DMS114 treated with DMSO at 0.1 percent for 48 hours (cell line): ENCODE data around the gene BACE2.

Experiments
- DNase-seq: peaks from one replicate; lab custom pipeline; 2025; ENCODE audit not compliant: unreplicated experiment; lab: John Stamatoyannopoulos, UW

Gene BACE2

DNA sequence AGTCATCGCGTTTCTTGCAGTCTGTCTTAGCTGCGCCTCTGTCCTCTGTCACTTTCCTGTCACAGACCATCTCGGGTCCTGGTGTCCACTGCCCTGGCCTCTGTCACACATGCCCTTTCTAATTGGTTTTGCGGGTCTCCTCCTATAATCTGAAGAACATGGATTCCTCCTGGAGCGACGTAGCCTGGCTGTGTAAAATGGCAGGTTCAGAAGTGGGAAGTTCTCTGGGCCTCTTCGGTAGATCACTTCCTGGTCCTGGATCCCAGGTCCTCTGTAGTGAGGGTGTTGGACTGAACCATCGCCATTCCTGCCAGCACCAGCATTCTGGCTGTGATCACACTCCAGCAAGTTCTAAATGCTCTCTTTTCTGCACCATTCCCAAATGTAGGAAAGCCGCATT is 149.5 kb downstream of the BACE2 start:
- DNase-seq, result no peak

DNA sequence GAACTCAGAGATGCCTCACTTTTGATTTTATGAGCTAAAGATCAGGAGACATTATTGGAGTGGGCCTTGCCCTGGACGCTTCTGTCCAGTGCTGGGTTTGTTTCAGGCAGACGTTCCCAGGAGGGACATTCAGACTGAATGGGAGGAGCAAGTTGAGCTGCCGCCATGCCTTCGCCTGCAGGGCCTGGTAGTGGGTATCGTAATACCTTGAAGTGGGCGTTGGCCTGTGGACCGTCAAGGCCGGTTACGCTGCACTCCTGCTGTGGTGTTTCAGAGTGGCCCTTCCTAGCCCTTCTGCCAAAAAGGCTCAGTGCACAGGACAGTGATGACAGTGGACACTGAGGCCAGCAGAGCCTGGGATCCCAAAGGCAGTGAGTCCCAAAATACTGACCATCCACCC is 150.3 kb downstream of the BACE2 start:
- no peak for DNase-seq

DNA sequence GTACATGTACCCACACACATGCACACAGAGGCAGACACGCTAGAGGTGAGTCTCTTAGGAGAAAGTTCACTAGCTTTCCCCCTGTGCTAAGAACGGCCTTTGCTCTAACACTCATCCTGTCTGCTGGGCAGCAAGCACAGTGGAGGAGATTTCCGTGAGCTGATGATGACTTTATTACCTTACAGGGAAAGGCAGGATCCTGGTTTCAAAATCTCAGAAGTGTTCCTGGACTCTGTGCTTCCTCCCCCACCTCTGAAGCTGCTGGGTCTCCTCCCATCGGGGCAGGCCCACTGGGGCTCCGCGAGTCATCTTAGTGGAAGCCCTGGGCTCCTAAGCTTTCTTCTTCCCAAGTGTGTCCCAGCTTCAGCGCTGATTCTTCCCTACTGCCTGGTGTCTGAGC is 151.3 kb downstream of the BACE2 start:
- DNase-seq, result no peak

DNA sequence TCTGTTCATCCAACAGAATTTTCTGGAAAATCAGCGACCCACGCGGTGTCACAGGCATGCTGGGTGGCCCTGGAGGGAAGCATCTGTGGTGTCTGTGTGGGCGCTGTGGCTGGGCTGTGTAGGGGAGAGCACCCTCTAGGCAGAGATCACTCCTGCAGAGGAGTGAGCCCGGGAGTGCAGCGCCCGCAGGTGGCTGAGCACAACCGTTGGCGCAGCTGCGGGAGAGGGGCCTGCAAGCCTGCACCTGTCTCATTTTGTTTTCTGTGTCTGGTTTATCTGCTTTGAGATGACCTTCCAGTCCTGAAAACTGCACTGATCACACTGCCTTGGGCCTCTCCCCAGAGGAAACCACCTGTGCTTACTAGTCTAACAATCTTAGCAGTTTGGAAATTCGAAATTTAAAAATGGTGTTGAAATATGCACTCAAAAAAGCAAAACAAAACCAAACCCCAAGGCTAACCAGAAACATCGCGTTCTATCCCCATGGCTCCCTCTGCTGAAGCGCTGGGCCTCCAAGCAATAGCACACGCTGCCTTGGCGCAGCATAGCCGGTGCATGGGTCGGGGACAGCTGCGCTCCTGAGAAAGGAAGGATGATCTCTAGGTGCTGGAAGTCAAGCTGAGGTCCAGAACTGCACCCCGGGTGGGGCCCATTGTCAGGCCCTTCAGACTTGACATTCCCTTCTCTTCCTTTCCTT is 153.4 kb downstream of the BACE2 start:
- DNase-seq, result no peak

GRCh38 chr21:41321908-41322495 is 154.0 kb downstream of the BACE2 start:
- no peak for DNase-seq

DNA sequence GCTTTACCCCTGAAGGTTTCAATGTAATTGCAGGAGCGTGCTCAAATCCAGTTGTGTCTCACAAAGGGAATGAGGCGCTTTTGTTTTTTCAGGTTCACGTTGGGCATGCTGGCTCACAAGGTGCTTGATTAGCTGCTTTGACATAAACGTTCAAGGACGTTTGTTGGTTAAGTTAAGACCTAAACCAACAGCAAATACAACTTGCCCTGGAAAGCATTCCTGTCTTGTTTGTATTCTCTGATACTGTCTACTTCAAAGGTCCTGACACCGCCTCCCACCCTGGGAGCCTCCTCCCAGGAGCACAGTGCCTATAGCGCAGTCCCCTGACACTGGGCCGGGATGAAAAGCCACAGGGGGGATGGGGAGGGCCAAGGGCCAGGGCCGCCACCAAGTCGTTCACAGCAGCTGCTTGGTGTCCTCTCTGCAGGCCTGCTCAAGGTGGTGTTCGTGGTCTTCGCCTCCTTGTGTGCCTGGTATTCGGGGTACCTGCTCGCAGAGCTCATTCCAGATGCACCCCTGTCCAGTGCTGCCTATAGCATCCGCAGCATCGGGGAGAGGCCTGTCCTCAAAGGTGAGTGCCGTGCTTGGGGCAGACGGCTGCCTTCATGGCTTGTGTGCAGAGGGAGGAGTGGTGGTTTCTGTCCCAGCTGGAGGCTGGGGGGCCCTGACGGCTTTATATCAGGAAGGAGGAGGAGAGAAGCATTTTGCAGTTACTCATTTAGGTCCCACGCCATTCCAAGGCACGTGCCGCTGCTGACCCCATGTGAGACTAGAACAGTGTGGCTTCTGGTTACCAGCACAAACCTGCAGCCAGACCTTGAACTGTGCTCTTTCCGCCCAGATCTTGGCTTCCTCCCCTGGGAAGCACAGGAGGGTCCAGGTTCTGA is 154.8 kb downstream of the BACE2 start:
- DNase-seq, result no peak

GRCh38 chr21:41325138-41325912 is 157.4 kb downstream of the BACE2 start:
- no peak for DNase-seq

DNA sequence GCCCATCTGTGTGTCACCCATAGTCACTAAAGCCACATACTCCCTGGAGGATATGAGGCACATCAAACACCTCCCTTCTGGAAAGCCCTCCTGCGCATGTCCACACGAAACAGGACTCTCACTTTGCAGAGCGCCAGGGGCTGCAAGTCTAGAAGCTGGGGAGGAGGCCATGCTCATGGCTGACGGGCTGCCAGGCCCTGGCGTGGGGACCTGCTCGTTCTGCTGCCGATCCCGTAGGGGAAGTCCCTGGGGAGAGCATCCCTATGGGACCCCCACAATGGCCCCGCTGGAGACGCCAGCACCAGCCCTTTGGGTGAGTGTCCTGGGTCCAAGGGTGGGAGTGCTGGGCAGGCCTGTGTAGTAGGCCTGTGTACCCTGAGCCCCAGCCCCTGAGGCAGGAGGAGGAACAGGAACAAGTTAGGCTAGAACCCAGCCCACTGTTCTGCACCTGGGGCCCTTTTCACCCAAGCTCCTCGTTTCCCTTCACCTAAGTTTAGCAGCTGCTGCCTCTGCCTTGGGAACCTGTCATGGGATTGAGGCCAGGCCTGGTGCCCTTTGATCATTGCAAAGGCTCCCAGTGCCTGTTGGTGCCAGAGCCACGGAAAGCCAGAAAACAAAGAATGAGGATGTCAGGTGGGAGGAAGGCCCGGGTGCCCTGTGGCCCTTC is 158.6 kb downstream of the BACE2 start:
- DNase-seq, result no peak

GRCh38 chr21:41327753-41328152 is 159.8 kb downstream of the BACE2 start:
- DNase-seq, result no peak

DNA sequence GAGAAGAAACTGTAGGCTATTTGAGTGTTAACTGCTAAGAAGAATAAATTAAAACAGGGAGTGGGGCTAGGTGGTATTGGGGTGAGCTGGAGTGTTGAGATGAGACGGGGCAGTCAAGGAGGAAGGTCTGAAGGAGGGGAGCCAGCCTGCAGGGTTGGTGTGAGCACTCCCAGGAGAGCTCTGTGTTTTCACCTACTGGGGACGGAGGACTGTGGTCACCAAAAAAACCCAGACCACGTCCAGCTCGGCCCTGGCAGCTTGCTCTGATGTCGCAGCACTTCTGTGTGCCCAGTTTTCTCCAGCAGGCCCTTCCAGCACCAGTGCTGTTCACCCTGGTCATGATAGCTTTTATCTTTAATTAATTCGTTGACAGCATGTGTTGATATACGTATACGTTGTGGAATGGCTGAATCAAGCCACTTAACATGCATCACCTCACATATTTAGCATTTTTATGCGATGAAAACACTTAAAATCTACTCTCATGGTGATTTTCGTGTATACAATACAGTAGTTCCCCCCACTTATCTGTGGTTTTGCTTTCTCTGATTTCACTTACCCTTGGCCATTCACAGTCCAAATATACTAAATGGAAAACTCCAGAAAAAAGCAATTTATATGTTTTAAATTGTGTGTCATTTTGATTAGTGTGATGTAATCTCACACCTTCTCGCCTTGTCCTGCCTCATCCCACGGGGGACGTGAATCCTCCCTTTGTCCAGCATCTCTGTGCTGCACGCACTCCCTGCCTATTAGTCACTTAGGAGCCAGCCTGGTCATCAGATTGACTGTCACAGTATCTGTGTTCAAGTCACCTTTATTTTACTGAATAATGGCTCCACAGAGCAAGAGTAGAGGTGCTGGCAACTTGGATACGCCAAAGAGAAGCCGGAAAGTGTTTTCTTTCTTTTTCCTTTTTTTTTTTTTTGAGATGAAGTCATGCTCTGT is 161.0 kb downstream of the BACE2 start:
- DNase-seq, result no peak
